HG03159 (cell line): Measurements from ENCODE around the gene NAV1.
"Not testable (repeated sequence)": the region's sequence is repeated elsewhere in the genome, so short reads cannot be mapped to it uniquely, and the experiment has no call there.

ENCODE experiments used
- ATAC-seq: cut with Tn5 transposase; IDR thresholded peaks from one replicate; pipeline ENCODE4 v1.9.1; 2021; ENCODE audit warnings: mild to moderate bottlenecking, moderate library complexity; ENCODE audit not compliant: unreplicated experiment

The NAV1 gene

GRCh38 chr1:201545851-201546492 is 7.0 kb downstream of the NAV1 start:
- no peak for ATAC-seq

GRCh38 chr1:201549522-201549921 is 10.6 kb downstream of the NAV1 start:
- not testable (repeated sequence) for ATAC-seq

- no peak for ATAC-seq
Observed at GRCh38 chr1:201551096-201551495, 12.2 kb downstream of the NAV1 start.

- ATAC-seq, result no peak
Observed at GRCh38 chr1:201551877-201552731, 13.2 kb downstream of the NAV1 start.

GRCh38 chr1:201552941-201553351 is 14.0 kb downstream of the NAV1 start:
- no peak for ATAC-seq

GRCh38 chr1:201553496-201554189 is 14.7 kb downstream of the NAV1 start:
- ATAC-seq, result no peak

- ATAC-seq, result no peak
Observed at GRCh38 chr1:201554190-201554600, 15.3 kb downstream of the NAV1 start.

- no peak for ATAC-seq
Observed at GRCh38 chr1:201554789-201555592, 16.1 kb downstream of the NAV1 start.

- ATAC-seq, result no peak
Observed at GRCh38 chr1:201555593-201555945, 16.6 kb downstream of the NAV1 start.

GRCh38 chr1:201556841-201557571 is 18.1 kb downstream of the NAV1 start:
- ATAC-seq, result no peak

GRCh38 chr1:201557572-201557958 is 18.6 kb downstream of the NAV1 start:
- no peak for ATAC-seq

- ATAC-seq, result peak; percentile 82
Observed at GRCh38 chr1:201559679-201560162, 20.8 kb downstream of the NAV1 start.

GRCh38 chr1:201560328-201561194 is 21.6 kb downstream of the NAV1 start:
- no peak for ATAC-seq

GRCh38 chr1:201561195-201561564 is 22.3 kb downstream of the NAV1 start:
- no peak for ATAC-seq

GRCh38 chr1:201561601-201562000 is 22.7 kb downstream of the NAV1 start:
- no peak for ATAC-seq

GRCh38 chr1:201562257-201562656 is 23.3 kb downstream of the NAV1 start:
- ATAC-seq, result no peak

- ATAC-seq, result no peak
Observed at GRCh38 chr1:201562659-201563405, 23.9 kb downstream of the NAV1 start.

GRCh38 chr1:201563406-201563780 is 24.5 kb downstream of the NAV1 start:
- ATAC-seq, result no peak

GRCh38 chr1:201563941-201564340 is 25.0 kb downstream of the NAV1 start:
- ATAC-seq, result no peak
